Vagina (tissue), 2 donors: Measurements from ENCODE around the gene HPCAL1.

ENCODE experiments used
- CTCF ChIP-seq, 3 experiments: fragments of 450-650 bp in 2 of 3; fragments of 200-600 bp in 1 of 3; sonication (generic) in 1 of 3; IDR thresholded peaks; one replicate each; pipeline ENCODE4 v1.5.1; 2017 to 2019; ENCODE audit warnings: antibody characterized with exemption in 3 of 3, mild to moderate bottlenecking in 2 of 3, moderate library complexity in 2 of 3
- POLR2A ChIP-seq, 2 donors: fragments of 450-650 bp; IDR thresholded peaks; one replicate each; pipeline ENCODE4 v1.6.1; 2017; ENCODE audit warnings: antibody characterized with exemption in 2 of 2, mild to moderate bottlenecking in 2 of 2, moderate library complexity in 2 of 2
- POLR2AphosphoS5 ChIP-seq, 2 donors: sonication (generic); formaldehyde crosslinking; IDR thresholded peaks; one replicate each; pipeline ENCODE4 v1.9.0; 2017; ENCODE audit warnings: antibody characterized with exemption in 2 of 2, mild to moderate bottlenecking in 2 of 2, low read depth in 1 of 2; ENCODE audit not compliant: insufficient read depth in 1 of 2

GRCh38 chr2:10324095-10324832, 21.6 kb downstream of the HPCAL1 start:
- TF ChIP-seq CTCF (IDR thresholded peaks at IDR 0.05) (no peak), POLR2AphosphoS5 (IDR thresholded peaks at IDR 0.05; ENCODE audit: insufficient read depth in 1 of 2, low read depth in 1 of 2) (no peak), POLR2A (IDR thresholded peaks at IDR 0.05) (no peak)
